Hepatocyte (in vitro differentiated cells): ENCODE results near the gene THSD4. TPM values are rescaled to one million over a fixed set of nuclear protein-coding genes. Genes with fewer than 3 reads are reported as not detected.
A peak's percentile ranks its signal among the peaks of the same experiment; 100 is the strongest.

ENCODE experiments used
- DNase-seq: peaks from one replicate; pipeline ENCODE4 v3.0.0-alpha.2; 2016; ENCODE audit warnings: low spot score
- H2AFZ ChIP-seq: fragments of 200-600 bp; sonication (generic); 2 replicates; pipeline ENCODE4 v1.6.0; 2016; ENCODE audit warnings: antibody characterized with exemption, mild to moderate bottlenecking
- H3K27ac ChIP-seq: fragments of 200-600 bp; sonication (generic); 2 replicates; pipeline ENCODE4 v1.5.1; 2016; ENCODE audit warnings: mild to moderate bottlenecking
- H3K27me3 ChIP-seq: fragments of 200-600 bp; sonication (generic); 2 replicates; pipeline ENCODE4 v1.6.1; 2016
- H3K36me3 ChIP-seq: fragments of 200-600 bp; sonication (generic); replicated peaks from 2 replicates; pipeline ENCODE4 v1.5.1; 2016; ENCODE audit warnings: low read depth; ENCODE audit not compliant: insufficient read depth
- H3K4me1 ChIP-seq: fragments of 200-600 bp; sonication (generic); 2 replicates; pipeline ENCODE4 v1.5.1; 2016; ENCODE audit warnings: mild to moderate bottlenecking, moderate library complexity; ENCODE audit not compliant: insufficient read depth
- H3K4me2 ChIP-seq: fragments of 200-600 bp; sonication (generic); 2 replicates; pipeline ENCODE4 v1.6.0; 2016
- H3K4me3 ChIP-seq: fragments of 200-600 bp; sonication (generic); 2 replicates; pipeline ENCODE4 v1.5.1; 2016; ENCODE audit warnings: mild to moderate bottlenecking
- H3K79me2 ChIP-seq: fragments of 200-600 bp; sonication (generic); 2 replicates; pipeline ENCODE4 v1.6.0; 2017; ENCODE audit warnings: mild to moderate bottlenecking
- H3K9me2 ChIP-seq: fragments of 200-600 bp; sonication (generic); replicated peaks from 2 replicates; pipeline ENCODE4 v1.6.0; 2017; ENCODE audit warnings: mild to moderate bottlenecking; ENCODE audit not compliant: insufficient read depth
- H3K9me3 ChIP-seq: fragments of 200-600 bp; sonication (generic); 2 replicates; pipeline ENCODE4 v1.5.1; 2016; ENCODE audit warnings: low read depth, mild to moderate bottlenecking
- H4K20me1 ChIP-seq: fragments of 200-600 bp; sonication (generic); 2 replicates; pipeline ENCODE4 v1.6.0; 2016; ENCODE audit warnings: mild to moderate bottlenecking; ENCODE audit not compliant: insufficient read depth, poor library complexity, severe bottlenecking
- CTCF ChIP-seq: fragments of 200-600 bp; sonication (generic); IDR thresholded peaks from 2 replicates; pipeline ENCODE4 v1.5.1; 2016; ENCODE audit warnings: antibody characterized with exemption, mild to moderate bottlenecking; ENCODE audit not compliant: poor library complexity
- EZH2 ChIP-seq: fragments of 200-600 bp; sonication (generic); IDR thresholded peaks from 2 replicates; pipeline ENCODE4 v1.6.1; 2016; ENCODE audit warnings: antibody characterized with exemption, mild to moderate bottlenecking, borderline replicate concordance
- EZH2phosphoT487 ChIP-seq: fragments of 200-600 bp; sonication (generic); IDR thresholded peaks from one replicate; pipeline ENCODE4 v1.6.1; 2018; ENCODE audit warnings: antibody characterized with exemption, mild to moderate bottlenecking, low read depth, moderate library complexity; ENCODE audit not compliant: unreplicated experiment, severe bottlenecking
- WGBS: methylation state at CpG from one replicate; pipeline ENCODE4 v1.1.6; 2016; ENCODE audit warnings: low lambda C conversion rate; ENCODE audit errors: missing lambda C conversion rate; 5-methylcytosine and 5-hydroxymethylcytosine counted together
- polyA plus RNA-seq: library from polyadenylated mRNA; unstranded; fragments of >200 nt; fragmentation: Nextera tagmentation; extraction: Ambion mirVana; gene quantifications from 2 replicates; pipeline ENCODE4 v1.2.1, GENCODE V29; 2016
- total RNA-seq: library from RNA; depleted of rRNA; stranded (reverse); fragments of >200 nt; gene quantifications from 2 replicates; pipeline ENCODE4 v1.2.3, GENCODE V29; 2014

THSD4 gene
- total and polyA plus RNA-seq, 2 experiments from 2014 or later: 4.3 to 7.0 TPM

DNA sequence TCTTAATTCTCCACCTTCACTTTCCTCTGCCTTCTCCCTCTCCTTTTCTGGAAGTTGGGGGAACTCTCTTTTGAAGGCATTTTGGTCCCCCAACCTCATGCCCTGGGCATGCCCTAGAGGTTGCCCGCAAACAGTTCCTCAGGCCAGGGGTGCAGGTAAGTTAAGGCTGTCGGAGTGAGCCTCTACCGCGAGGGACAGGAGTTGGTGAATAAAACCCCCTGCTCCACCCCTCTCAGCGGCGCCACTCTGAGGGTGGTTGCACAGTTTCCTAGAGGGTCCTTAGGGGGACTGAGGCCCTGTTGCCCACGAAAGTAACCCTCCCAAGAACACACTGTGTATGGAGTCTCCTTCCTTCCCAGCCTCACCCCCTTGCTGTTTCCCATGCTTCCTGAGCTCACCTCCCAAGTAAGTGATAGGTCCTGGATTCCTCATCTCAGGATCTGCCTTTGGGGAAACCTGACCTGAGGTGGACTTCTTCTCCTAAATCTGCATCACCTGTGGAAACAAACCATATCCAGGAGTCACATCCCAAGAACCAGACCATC lies 23.1 kb upstream of the THSD4 start:
- no peak for DNase-seq
- no peaks in the 10 kb centered on the region for H3K79me2 ChIP-seq
- H2AFZ ChIP-seq: no peak overlapping the region
- WGBS: 88% methylated on average over 7 of the region's 7 CpGs
- no peak overlapping the region for H3K4me2 ChIP-seq
- H3K27ac ChIP-seq: no peak overlapping the region
- H3K27me3 ChIP-seq: no peaks in the 10 kb centered on the region
- H3K4me3 ChIP-seq: no peak overlapping the region
- H3K9me2 ChIP-seq: no peaks in the 10 kb centered on the region
- H3K9me3 ChIP-seq: no peaks in the 10 kb centered on the region
- H3K36me3 ChIP-seq: no peaks in the 10 kb centered on the region
- H3K4me1 ChIP-seq: peaks cover 2% of the 10 kb centered on the region
- no peak for TF ChIP-seq EZH2
- TF ChIP-seq EZH2phosphoT487: no peak
- TF ChIP-seq CTCF: no peak
- no peaks in the 10 kb centered on the region for H4K20me1 ChIP-seq

- H4K20me1 ChIP-seq: no peaks in the 10 kb centered on the region
- TF ChIP-seq EZH2: no peak
- no peak for TF ChIP-seq CTCF
- no peak for TF ChIP-seq EZH2phosphoT487
- H3K36me3 ChIP-seq: no peaks in the 10 kb centered on the region
- peaks cover 2% of the 10 kb centered on the region for H3K4me1 ChIP-seq
- no peak overlapping the region for H3K27ac ChIP-seq
- no peaks in the 10 kb centered on the region for H3K79me2 ChIP-seq
- no peaks in the 10 kb centered on the region for H3K9me2 ChIP-seq
- DNase-seq: peak; percentile 31
- no peaks in the 10 kb centered on the region for H3K27me3 ChIP-seq
- H2AFZ ChIP-seq: no peak overlapping the region
- 77% methylated on average over 11 of the region's 11 CpGs for WGBS
- H3K4me2 ChIP-seq: no peak overlapping the region
- no peak overlapping the region for H3K4me3 ChIP-seq
- no peaks in the 10 kb centered on the region for H3K9me3 ChIP-seq
Measured at GRCh38 chr15:71093054-71094024, 21.9 kb upstream of the THSD4 start.

DNA sequence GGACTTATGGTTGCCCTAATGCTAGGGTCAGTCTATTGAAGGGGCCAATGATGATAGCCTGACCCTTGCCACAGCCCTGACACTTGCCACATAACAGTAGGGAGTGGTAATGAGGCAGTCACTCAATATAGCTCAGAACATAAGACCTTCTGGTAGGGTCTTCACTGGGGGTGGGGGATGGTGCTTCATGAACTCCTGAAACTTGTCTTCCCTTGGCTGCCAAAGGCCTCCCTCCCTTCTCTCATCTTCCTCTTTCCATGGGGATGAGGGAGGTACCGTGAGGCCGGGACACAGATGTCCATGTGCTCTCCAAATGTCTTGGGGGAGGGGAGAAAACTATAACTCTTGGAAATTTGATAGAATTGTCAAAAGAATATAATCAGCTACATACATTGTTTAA lies 21.1 kb upstream of the THSD4 start:
- no peaks in the 10 kb centered on the region for H3K9me3 ChIP-seq
- no peaks in the 10 kb centered on the region for H3K36me3 ChIP-seq
- H2AFZ ChIP-seq: no peak overlapping the region
- no peak for TF ChIP-seq CTCF
- no peak for TF ChIP-seq EZH2phosphoT487
- no peak for TF ChIP-seq EZH2
- no peaks in the 10 kb centered on the region for H3K79me2 ChIP-seq
- WGBS: 89% methylated on average over 2 of the region's 2 CpGs
- H3K4me3 ChIP-seq: no peak overlapping the region
- H4K20me1 ChIP-seq: no peaks in the 10 kb centered on the region
- H3K4me2 ChIP-seq: no peak overlapping the region
- H3K27me3 ChIP-seq: no peaks in the 10 kb centered on the region
- H3K9me2 ChIP-seq: no peaks in the 10 kb centered on the region
- peaks cover 2% of the 10 kb centered on the region for H3K4me1 ChIP-seq
- DNase-seq: no peak
- H3K27ac ChIP-seq: no peak overlapping the region
